Esophagus muscularis mucosa (tissue), 3 donors: ENCODE data around the gene TRPM3.

Source experiments
- POLR2A ChIP-seq: fragments of 450-650 bp; IDR thresholded peaks from one replicate; pipeline ENCODE4 v1.6.1; 2017; ENCODE audit warnings: antibody characterized with exemption, moderate library complexity, mild to moderate bottlenecking, low read depth
- POLR2AphosphoS5 ChIP-seq, 2 donors: sonication (generic); formaldehyde crosslinking; IDR thresholded peaks; one replicate each; pipeline ENCODE4 v1.6.1; 2017; ENCODE audit warnings: antibody characterized with exemption in 2 of 2
- TF ChIP-seq, protein P1 (sequence below), 3 experiments: fragments of 200-600 bp in 2 of 3; fragments of 450-650 bp in 1 of 3; sonication (generic) in 2 of 3; IDR thresholded peaks; one replicate each; pipeline ENCODE4 v1.5.1; 2017 to 2019; ENCODE audit warnings: antibody characterized with exemption in 3 of 3, mild to moderate bottlenecking in 2 of 3, moderate library complexity in 1 of 3

- TF ChIP-seq POLR2AphosphoS5 (IDR thresholded peaks at IDR 0.05) (no peak), POLR2A (no peak)
- TF ChIP-seq, protein P1, sequence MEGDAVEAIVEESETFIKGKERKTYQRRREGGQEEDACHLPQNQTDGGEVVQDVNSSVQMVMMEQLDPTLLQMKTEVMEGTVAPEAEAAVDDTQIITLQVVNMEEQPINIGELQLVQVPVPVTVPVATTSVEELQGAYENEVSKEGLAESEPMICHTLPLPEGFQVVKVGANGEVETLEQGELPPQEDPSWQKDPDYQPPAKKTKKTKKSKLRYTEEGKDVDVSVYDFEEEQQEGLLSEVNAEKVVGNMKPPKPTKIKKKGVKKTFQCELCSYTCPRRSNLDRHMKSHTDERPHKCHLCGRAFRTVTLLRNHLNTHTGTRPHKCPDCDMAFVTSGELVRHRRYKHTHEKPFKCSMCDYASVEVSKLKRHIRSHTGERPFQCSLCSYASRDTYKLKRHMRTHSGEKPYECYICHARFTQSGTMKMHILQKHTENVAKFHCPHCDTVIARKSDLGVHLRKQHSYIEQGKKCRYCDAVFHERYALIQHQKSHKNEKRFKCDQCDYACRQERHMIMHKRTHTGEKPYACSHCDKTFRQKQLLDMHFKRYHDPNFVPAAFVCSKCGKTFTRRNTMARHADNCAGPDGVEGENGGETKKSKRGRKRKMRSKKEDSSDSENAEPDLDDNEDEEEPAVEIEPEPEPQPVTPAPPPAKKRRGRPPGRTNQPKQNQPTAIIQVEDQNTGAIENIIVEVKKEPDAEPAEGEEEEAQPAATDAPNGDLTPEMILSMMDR (IDR thresholded peaks at IDR 0.05), result no peak
Observed at GRCh38 chr9:70964861-70965260, 156.6 kb downstream of the TRPM3 start.
